Measurements from ENCODE around the gene NPDC1. TPM values are rescaled to one million over a fixed set of nuclear protein-coding genes. Genes with fewer than 3 reads are reported as not detected.

The NPDC1 gene
- total RNA-seq, result 10 to 100 TPM; 20.7 to 21.4 TPM
- 10 to 100 TPM; 22.8 to 32.2 TPM for polyA plus RNA-seq

GRCh38 chr9:137046088-137046787, at the start of gene NPDC1:
NPDC1 (minus strand) TSS chr9:137046177; CDS start chr9:137045989, 188 bp downstream.
- ChIA-PET POLR2A (ENCODE audit: partially characterized antibody) (interaction anchor here (0.7 to 2.3 kb wide), 15 partner anchors 9 to 239 kb away, joined by 3 to 12 read pairs (median 4); partner anchors contain the start of genes MAN1B1, SAPCD2 and UAP1L1), CTCF (ENCODE audit: partially characterized antibody) (interaction anchor here (0.6 to 2.7 kb wide), 34 partner anchors 8 to 1075 kb away, joined by 3 to 58 read pairs (median 4); partner anchors contain the start of genes CLIC3, FUT7, MAN1B1 and PAXX)
- Histone ChIP-seq H3K9me3 (ENCODE audit: control insufficient read depth in 1 of 2, low read length in 2 of 2) (no peaks in the 10 kb centered on the region), H3K4me3 (ENCODE audit: low read length in 2 of 2) (peak within 1 kb of the TSS in 1 of 2 donors; percentile 72), H3K27me3 (ENCODE audit: insufficient read depth, low read length) (peaks cover 32% of the 10 kb centered on the region), H3K36me3 (ENCODE audit: insufficient read depth, low read length) (no peaks in the 10 kb centered on the region), H3K4me1 (ENCODE audit: insufficient read depth, low read length) (peaks cover 37% of the 10 kb centered on the region), H3K27ac (ENCODE audit: low read depth, low read length) (no peak within 1 kb of the TSS)
- Mint-ChIP-seq H3K27me3 (peaks cover 15 to 19% of the 10 kb centered on the region in 2 donors), H3K9me3 (peaks cover 0 to 5% (median 0%) of the 10 kb centered on the region in 8 donors), H3K27ac (peak within 1 kb of the TSS in 3 of 7 donors; percentile 52 to 84 (median 53)), H3K36me3 (no peaks in the 10 kb centered on the region), H3K4me3 (peak within 1 kb of the TSS; percentile 72 to 88 (median 82)), H3K4me1 (peaks cover 3 to 22% (median 9%) of the 10 kb centered on the region in 4 donors)
- DNase-seq, result peak; percentile 72 to 79 (median 77)
- intact Hi-C loops (cut with micrococcal nuclease), result loop anchor here (1.0 kb wide), 2 partner anchors 21 to 181 kb away; partner anchors contain the start of gene RNF224

GRCh38 chr9:137089232-137089947, 43.4 kb upstream of the NPDC1 start:
- H3K4me1 ChIP-seq (ENCODE audit: insufficient read depth, low read length), result peaks cover 29% of the 10 kb centered on the region
- H3K4me3 Mint-ChIP-seq, result no peak overlapping the region
- H3K9me3 ChIP-seq (ENCODE audit: control insufficient read depth in 1 of 2, low read length in 2 of 2), result no peaks in the 10 kb centered on the region
- peaks cover 11 to 33% of the 10 kb centered on the region in 2 donors for H3K36me3 Mint-ChIP-seq
- no peaks in the 10 kb centered on the region for H3K27me3 Mint-ChIP-seq
- H3K27ac ChIP-seq (ENCODE audit: low read depth, low read length), result no peak overlapping the region
- H3K27me3 ChIP-seq (ENCODE audit: insufficient read depth, low read length), result no peaks in the 10 kb centered on the region
- intact Hi-C loops (cut with micrococcal nuclease), result loop anchor here (5.0 kb wide), 1 partner anchor 242 kb away; the partner anchor contains the start of gene PHPT1
- ChIA-PET CTCF (ENCODE audit: partially characterized antibody) (interaction anchor here (0.9 to 2.0 kb wide), 5 partner anchors 22 to 54 kb away, joined by 3 to 6 read pairs (median 4); no protein-coding TSS in a partner anchor), POLR2A (ENCODE audit: partially characterized antibody) (interaction anchor here (0.6 to 4.4 kb wide), 4 partner anchors 25 to 167 kb away, joined by 3 to 44 read pairs (median 4); partner anchors contain the start of genes DPP7 and TUBB4B)
- DNase-seq, result no peak
- peak overlapping the region; percentile 40 to 87 (median 70) for H3K27ac Mint-ChIP-seq
- peaks cover 4% of the 10 kb centered on the region for H3K36me3 ChIP-seq (ENCODE audit: insufficient read depth, low read length)
- peaks cover 22 to 41% (median 32%) of the 10 kb centered on the region in 4 donors for H3K4me1 Mint-ChIP-seq
- peaks cover 0 to 2% (median 0%) of the 10 kb centered on the region in 8 donors for H3K9me3 Mint-ChIP-seq
- H3K4me3 ChIP-seq (ENCODE audit: low read length in 2 of 2), result no peak overlapping the region

GRCh38 chr9:137088121-137088520, 42.1 kb upstream of the NPDC1 start:
- peak overlapping the region; percentile 83 to 92 (median 90) for H3K4me3 Mint-ChIP-seq
- no peaks in the 10 kb centered on the region for H3K27me3 ChIP-seq (ENCODE audit: insufficient read depth, low read length)
- H3K4me3 ChIP-seq (ENCODE audit: low read length in 2 of 2), result no peak overlapping the region
- intact Hi-C loops (cut with micrococcal nuclease), result loop anchor here (5.0 kb wide), 1 partner anchor 241 kb away; the partner anchor contains the start of gene PHPT1
- peaks cover 4% of the 10 kb centered on the region for H3K36me3 ChIP-seq (ENCODE audit: insufficient read depth, low read length)
- H3K27ac ChIP-seq (ENCODE audit: low read depth, low read length), result peak overlapping the region; percentile 92
- ChIA-PET POLR2A (ENCODE audit: partially characterized antibody) (interaction anchor here (0.7 to 4.4 kb wide), 12 partner anchors 8 to 297 kb away, joined by 3 to 44 read pairs (median 9); partner anchors contain the start of genes ABCA2, DPP7, PAXX and RNF224), CTCF (ENCODE audit: partially characterized antibody) (interaction anchor here (0.9 to 3.4 kb wide), 5 partner anchors 9 to 59 kb away, joined by 3 to 38 read pairs (median 6); no protein-coding TSS in a partner anchor)
- H3K9me3 Mint-ChIP-seq, result peaks cover 0 to 2% (median 0%) of the 10 kb centered on the region in 8 donors
- peaks cover 11 to 33% of the 10 kb centered on the region in 2 donors for H3K36me3 Mint-ChIP-seq
- no peak for DNase-seq
- no peaks in the 10 kb centered on the region for H3K27me3 Mint-ChIP-seq
- peaks cover 29% of the 10 kb centered on the region for H3K4me1 ChIP-seq (ENCODE audit: insufficient read depth, low read length)
- H3K4me1 Mint-ChIP-seq, result peaks cover 20 to 39% (median 31%) of the 10 kb centered on the region in 4 donors
- H3K9me3 ChIP-seq (ENCODE audit: control insufficient read depth in 1 of 2, low read length in 2 of 2), result no peaks in the 10 kb centered on the region
- H3K27ac Mint-ChIP-seq, result peak overlapping the region; percentile 89 to 96 (median 95)

GRCh38 chr9:137087409-137087925, 41.5 kb upstream of the NPDC1 start:
- H3K9me3 ChIP-seq (ENCODE audit: control insufficient read depth in 1 of 2, low read length in 2 of 2), result no peaks in the 10 kb centered on the region
- no peaks in the 10 kb centered on the region for H3K27me3 Mint-ChIP-seq
- peaks cover 29% of the 10 kb centered on the region for H3K4me1 ChIP-seq (ENCODE audit: insufficient read depth, low read length)
- CTCF ChIA-PET (ENCODE audit: partially characterized antibody), result interaction anchor here (1.2 to 3.4 kb wide), 11 partner anchors 9 to 293 kb away, joined by 4 to 38 read pairs (median 6); partner anchors contain the start of genes DPP7, TUBB4B and UAP1L1
- peaks cover 4% of the 10 kb centered on the region for H3K36me3 ChIP-seq (ENCODE audit: insufficient read depth, low read length)
- H3K9me3 Mint-ChIP-seq, result peaks cover 0 to 1% (median 0%) of the 10 kb centered on the region in 8 donors
- peaks cover 19 to 37% (median 29%) of the 10 kb centered on the region in 4 donors for H3K4me1 Mint-ChIP-seq
- peak overlapping the region; percentile 89 to 96 (median 95) for H3K27ac Mint-ChIP-seq
- H3K4me3 Mint-ChIP-seq, result peak overlapping the region; percentile 83 to 92 (median 90)
- peak overlapping the region; percentile 92 for H3K27ac ChIP-seq (ENCODE audit: low read depth, low read length)
- no peak for DNase-seq
- no peaks in the 10 kb centered on the region for H3K27me3 ChIP-seq (ENCODE audit: insufficient read depth, low read length)
- H3K4me3 ChIP-seq (ENCODE audit: low read length in 2 of 2), result peak overlapping the region; percentile 81 to 82
- intact Hi-C loops (cut with micrococcal nuclease), result loop anchor here (2.0 to 5.0 kb wide), 3 partner anchors 41 to 240 kb away; partner anchors contain the start of genes ANAPC2, PHPT1 and SSNA1
- H3K36me3 Mint-ChIP-seq, result peaks cover 6 to 28% of the 10 kb centered on the region in 2 donors
- POLR2A ChIA-PET (ENCODE audit: partially characterized antibody), result interaction anchor here (0.7 to 4.4 kb wide), 35 partner anchors 8 to 320 kb away, joined by 3 to 86 read pairs (median 7); partner anchors contain the start of genes ABCA2, AJM1, ANAPC2 and FBXW5

- DNase-seq, result peak; percentile 98 to 100 (median 100)
- intact Hi-C loops (cut with micrococcal nuclease), result loop anchor here (1.0 to 5.0 kb wide), 7 partner anchors 9 to 239 kb away; partner anchors contain the start of genes ANAPC2, NELFB, PHPT1 and SAPCD2
- peak within 1 kb of the TSS; percentile 90 to 99 (median 96) for H3K27ac Mint-ChIP-seq
- H3K36me3 Mint-ChIP-seq, result peaks cover 5 to 25% of the 10 kb centered on the region in 2 donors
- Histone ChIP-seq H3K36me3 (ENCODE audit: insufficient read depth, low read length) (peaks cover under 1% of the 10 kb centered on the region), H3K4me1 (ENCODE audit: insufficient read depth, low read length) (peaks cover 29% of the 10 kb centered on the region), H3K9me3 (ENCODE audit: control insufficient read depth in 1 of 2, low read length in 2 of 2) (no peaks in the 10 kb centered on the region), H3K27ac (ENCODE audit: low read depth, low read length) (peak within 1 kb of the TSS; percentile 92), H3K4me3 (ENCODE audit: low read length in 2 of 2) (peak within 1 kb of the TSS; percentile 81 to 82), H3K27me3 (ENCODE audit: insufficient read depth, low read length) (no peaks in the 10 kb centered on the region)
- H3K9me3 Mint-ChIP-seq, result no peaks in the 10 kb centered on the region
- POLR2A ChIA-PET (ENCODE audit: partially characterized antibody), result interaction anchor here (0.8 to 4.4 kb wide), 47 partner anchors 9 to 359 kb away, joined by 3 to 86 read pairs (median 5); partner anchors contain the start of genes ABCA2, AJM1, ANAPC2 and CYSRT1
- H3K4me3 Mint-ChIP-seq, result peak within 1 kb of the TSS; percentile 88 to 93 (median 90)
- H3K4me1 Mint-ChIP-seq, result peaks cover 17 to 37% (median 28%) of the 10 kb centered on the region in 4 donors
- no peaks in the 10 kb centered on the region for H3K27me3 Mint-ChIP-seq
- CTCF ChIA-PET (ENCODE audit: partially characterized antibody), result interaction anchor here (0.6 to 3.4 kb wide), 14 partner anchors 10 to 293 kb away, joined by 3 to 38 read pairs (median 5); partner anchors contain the start of genes DPP7, SAPCD2, TUBB4B and UAP1L1
These were observed 40.8 kb upstream of the NPDC1 start, which contains the start of gene MAN1B1 for GRCh38 chr9:137086531-137087408. MAN1B1 (plus strand) TSS chr9:137086985; CDS start chr9:137087000, 15 bp downstream.
